Stimulated activated naive CD4-positive, alpha-beta T cell treated with Interleukin-2 at 50 U/mL for 16 hours (primary cell): Measurements from ENCODE around the gene FBXL2.

Experiments
- DNase-seq: peaks from one replicate; lab custom pipeline; 2025; lab: John Stamatoyannopoulos, UW

FBXL2 gene

DNA sequence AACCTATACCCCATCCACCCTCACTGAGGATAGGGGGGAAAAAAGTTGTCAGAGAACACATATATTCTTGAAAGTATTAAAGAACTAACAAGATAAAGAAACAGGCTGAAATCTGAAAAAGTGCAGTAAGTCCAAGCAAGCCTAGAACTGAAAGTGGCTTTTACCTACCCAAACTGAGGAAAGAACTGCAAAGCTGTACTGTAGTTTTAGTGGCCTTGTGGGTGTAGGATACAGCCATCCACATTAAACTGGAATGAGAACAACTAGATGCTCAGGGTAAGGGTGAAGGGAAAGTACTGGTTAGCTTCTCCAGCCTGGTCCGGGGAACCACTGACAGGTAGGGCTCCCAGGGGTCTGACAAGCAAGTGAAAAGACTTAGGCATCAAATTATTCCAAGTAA is 152.8 kb downstream of the FBXL2 start:
- DNase-seq: no peak

GRCh38 chr3:33430571-33430970 is 153.3 kb downstream of the FBXL2 start:
- DNase-seq: no peak

DNA sequence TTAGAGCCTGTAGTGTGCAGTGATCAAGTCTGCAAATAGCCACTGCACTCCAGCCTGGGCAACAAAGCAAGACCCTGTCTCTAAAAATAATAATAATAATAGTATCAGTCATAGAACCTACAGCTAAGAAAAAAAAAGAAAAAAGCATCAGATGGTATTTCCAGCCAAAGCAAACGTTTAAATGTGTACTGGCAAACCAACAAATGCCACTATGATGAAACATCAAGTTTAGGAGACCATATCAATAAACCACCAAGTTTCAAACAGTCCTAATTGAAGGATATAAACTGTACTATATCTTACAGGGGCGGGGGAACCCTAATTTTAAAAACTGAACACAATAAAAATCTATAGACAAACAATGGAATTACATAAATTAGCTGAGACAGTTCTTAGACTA is 156.6 kb downstream of the FBXL2 start:
- DNase-seq: no peak
